Esophagus squamous epithelium (tissue), 4 donors: Measurements from ENCODE around the gene TSPEAR.

Source experiments
- POLR2A ChIP-seq, 4 donors: fragments of 450-650 bp; IDR thresholded peaks; one replicate each; pipeline ENCODE4 v1.6.1; 2017; ENCODE audit warnings: antibody characterized with exemption in 4 of 4, mild to moderate bottlenecking in 4 of 4, moderate library complexity in 3 of 4
- TF ChIP-seq, protein P1 (sequence below), 6 experiments: fragments of 450-650 bp in 4 of 6; fragments of 200-600 bp in 2 of 6; sonication (generic) in 2 of 6; IDR thresholded peaks; one replicate each; pipeline ENCODE4 v1.5.1; 2016 to 2019; ENCODE audit warnings: antibody characterized with exemption in 6 of 6, mild to moderate bottlenecking in 4 of 6, moderate library complexity in 4 of 6

- TF ChIP-seq, protein P1, sequence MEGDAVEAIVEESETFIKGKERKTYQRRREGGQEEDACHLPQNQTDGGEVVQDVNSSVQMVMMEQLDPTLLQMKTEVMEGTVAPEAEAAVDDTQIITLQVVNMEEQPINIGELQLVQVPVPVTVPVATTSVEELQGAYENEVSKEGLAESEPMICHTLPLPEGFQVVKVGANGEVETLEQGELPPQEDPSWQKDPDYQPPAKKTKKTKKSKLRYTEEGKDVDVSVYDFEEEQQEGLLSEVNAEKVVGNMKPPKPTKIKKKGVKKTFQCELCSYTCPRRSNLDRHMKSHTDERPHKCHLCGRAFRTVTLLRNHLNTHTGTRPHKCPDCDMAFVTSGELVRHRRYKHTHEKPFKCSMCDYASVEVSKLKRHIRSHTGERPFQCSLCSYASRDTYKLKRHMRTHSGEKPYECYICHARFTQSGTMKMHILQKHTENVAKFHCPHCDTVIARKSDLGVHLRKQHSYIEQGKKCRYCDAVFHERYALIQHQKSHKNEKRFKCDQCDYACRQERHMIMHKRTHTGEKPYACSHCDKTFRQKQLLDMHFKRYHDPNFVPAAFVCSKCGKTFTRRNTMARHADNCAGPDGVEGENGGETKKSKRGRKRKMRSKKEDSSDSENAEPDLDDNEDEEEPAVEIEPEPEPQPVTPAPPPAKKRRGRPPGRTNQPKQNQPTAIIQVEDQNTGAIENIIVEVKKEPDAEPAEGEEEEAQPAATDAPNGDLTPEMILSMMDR (IDR thresholded peaks at IDR 0.05): no peak
- no peak for TF ChIP-seq POLR2A (IDR thresholded peaks at IDR 0.05)
Measured at GRCh38 chr21:44670642-44671432, 40.5 kb downstream of the TSPEAR start.
